Activated naive CD4-positive, alpha-beta T cell treated with anti-CD3 and anti-CD28 coated beads, Interleukin-2, amount 10 ng/mL, durations not matched to agents 7 days and 5 days (primary cell): ENCODE results near the gene WDFY4.

Experiments used
- CTCF ChIA-PET: fragments of 350-600 bp; sonication (Branson Sonifier 250); formaldehyde crosslinking; loops from one replicate; lab custom pipeline; 2021; ENCODE audit warnings: antibody characterized with exemption; lab: Charles Lee
- DNase-seq: peaks from one replicate; pipeline ENCODE4 v3.0.0-alpha.2; 2020
- H3K27ac Mint-ChIP-seq: one replicate; pipeline ENCODE4 v1.8.0; 2021; ENCODE audit warnings: mild to moderate bottlenecking, moderate library complexity, mixed read lengths
- H3K27me3 Mint-ChIP-seq: one replicate; pipeline ENCODE4 v1.8.0; 2021; ENCODE audit warnings: mild to moderate bottlenecking, mixed read lengths
- H3K36me3 Mint-ChIP-seq: one replicate; pipeline ENCODE4 v1.8.0; 2021; ENCODE audit warnings: mixed read lengths
- H3K4me1 Mint-ChIP-seq: one replicate; pipeline ENCODE4 v1.8.0; 2021; ENCODE audit warnings: mixed read lengths
- H3K4me3 Mint-ChIP-seq: one replicate; pipeline ENCODE4 v1.8.0; 2021; ENCODE audit warnings: mild to moderate bottlenecking, moderate library complexity, mixed read lengths
- H3K9me3 Mint-ChIP-seq: one replicate; pipeline ENCODE4 v1.8.0; 2021; ENCODE audit warnings: mixed read lengths

WDFY4 gene

DNA sequence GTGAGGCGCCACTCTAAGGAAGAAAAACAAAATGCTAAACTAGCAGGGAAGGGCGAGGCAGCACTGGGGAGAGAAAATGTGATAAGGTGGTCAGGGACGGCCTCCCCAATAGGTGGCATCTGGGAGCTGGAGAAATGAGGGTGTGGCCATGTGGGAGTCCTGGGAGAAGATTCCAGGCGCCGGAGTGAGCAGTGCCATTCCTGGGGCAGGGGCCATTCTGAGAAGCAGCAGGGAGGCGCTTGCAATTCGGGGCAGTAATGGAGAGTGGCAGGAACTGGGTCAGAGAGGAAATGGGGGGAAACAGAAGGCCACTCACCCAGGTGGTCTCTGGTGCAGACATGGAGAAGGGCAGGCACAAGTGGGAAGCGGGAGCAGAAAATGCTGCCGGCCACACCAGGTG is 316.7 kb downstream of the WDFY4 start:
- no peak for DNase-seq
- Mint-ChIP-seq H3K4me3 (no peak overlapping the region), H3K27ac (no peak overlapping the region), H3K9me3 (no peaks in the 10 kb centered on the region), H3K4me1 (no peaks in the 10 kb centered on the region), H3K36me3 (no peaks in the 10 kb centered on the region), H3K27me3 (peaks cover 3% of the 10 kb centered on the region)
- CTCF ChIA-PET, result no interaction called here

DNA sequence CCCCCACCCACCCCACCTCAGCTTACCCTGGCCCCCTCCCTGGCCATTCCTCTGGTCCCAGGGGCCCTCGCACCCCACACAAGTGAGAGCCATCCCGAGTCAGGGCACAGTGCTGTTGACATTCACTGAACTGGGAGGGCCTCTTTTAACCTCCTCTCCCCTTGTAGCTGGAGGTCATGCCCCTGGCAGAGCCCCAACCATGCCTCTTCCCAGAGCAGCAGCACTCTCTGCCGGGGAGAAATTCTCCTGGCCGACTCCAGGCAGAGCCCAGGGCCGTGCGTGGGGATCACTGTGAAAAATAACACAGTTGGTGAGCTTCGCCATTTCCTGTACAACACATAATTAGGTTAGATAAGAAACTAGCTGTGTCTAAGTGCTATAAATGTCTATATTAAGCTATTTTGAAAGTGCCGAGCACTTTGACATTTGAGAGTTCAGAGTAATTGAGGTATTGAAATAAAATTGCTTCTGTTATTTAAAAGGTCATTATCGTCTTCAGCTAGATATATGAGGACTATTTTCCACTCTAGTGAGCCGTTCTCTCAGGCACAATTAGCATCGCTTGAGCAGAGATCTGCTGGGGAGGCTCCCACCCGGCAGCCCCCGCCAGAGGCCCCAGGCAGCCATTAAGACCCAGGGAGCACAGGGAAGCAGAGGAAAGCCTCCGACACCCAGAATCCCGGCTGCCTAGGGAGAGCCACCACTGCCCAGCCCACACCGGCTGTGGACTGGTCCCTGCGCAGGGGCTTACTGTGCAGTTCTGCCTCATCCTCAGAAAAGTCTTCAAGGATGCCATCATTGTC is 317.4 kb downstream of the WDFY4 start:
- H3K4me3 Mint-ChIP-seq, result no peak overlapping the region
- peaks cover 3% of the 10 kb centered on the region for H3K27me3 Mint-ChIP-seq
- DNase-seq, result no peak
- H3K9me3 Mint-ChIP-seq, result no peaks in the 10 kb centered on the region
- H3K27ac Mint-ChIP-seq, result no peak overlapping the region
- H3K36me3 Mint-ChIP-seq, result no peaks in the 10 kb centered on the region
- no peaks in the 10 kb centered on the region for H3K4me1 Mint-ChIP-seq
- CTCF ChIA-PET, result interaction anchor here (0.6 to 1.4 kb wide), 2 partner anchors 20 to 344 kb away, joined by 3 read pairs; no protein-coding TSS in a partner anchor

GRCh38 chr10:49005270-49005669 is 320.6 kb downstream of the WDFY4 start:
- Mint-ChIP-seq H3K9me3 (no peaks in the 10 kb centered on the region), H3K27me3 (no peaks in the 10 kb centered on the region), H3K4me3 (no peak overlapping the region), H3K36me3 (no peaks in the 10 kb centered on the region), H3K27ac (no peak overlapping the region), H3K4me1 (no peaks in the 10 kb centered on the region)
- CTCF ChIA-PET, result no interaction called here
- no peak for DNase-seq

- Mint-ChIP-seq H3K27ac (no peak overlapping the region), H3K4me1 (no peaks in the 10 kb centered on the region), H3K27me3 (no peaks in the 10 kb centered on the region), H3K9me3 (no peaks in the 10 kb centered on the region), H3K36me3 (no peaks in the 10 kb centered on the region), H3K4me3 (no peak overlapping the region)
- CTCF ChIA-PET, result interaction anchor here (0.6 kb wide), 1 partner anchor 53 kb away, joined by 3 read pairs; no protein-coding TSS in a partner anchor
- no peak for DNase-seq
Observed at GRCh38 chr10:49007129-49007528, 322.5 kb downstream of the WDFY4 start.

- DNase-seq, result no peak
- Mint-ChIP-seq H3K27ac (no peak overlapping the region), H3K36me3 (no peaks in the 10 kb centered on the region), H3K27me3 (peaks cover 5% of the 10 kb centered on the region), H3K9me3 (no peaks in the 10 kb centered on the region), H3K4me3 (no peak overlapping the region), H3K4me1 (no peaks in the 10 kb centered on the region)
- CTCF ChIA-PET, result no interaction called here
Observed at GRCh38 chr10:49008091-49008490, 323.4 kb downstream of the WDFY4 start.

DNA sequence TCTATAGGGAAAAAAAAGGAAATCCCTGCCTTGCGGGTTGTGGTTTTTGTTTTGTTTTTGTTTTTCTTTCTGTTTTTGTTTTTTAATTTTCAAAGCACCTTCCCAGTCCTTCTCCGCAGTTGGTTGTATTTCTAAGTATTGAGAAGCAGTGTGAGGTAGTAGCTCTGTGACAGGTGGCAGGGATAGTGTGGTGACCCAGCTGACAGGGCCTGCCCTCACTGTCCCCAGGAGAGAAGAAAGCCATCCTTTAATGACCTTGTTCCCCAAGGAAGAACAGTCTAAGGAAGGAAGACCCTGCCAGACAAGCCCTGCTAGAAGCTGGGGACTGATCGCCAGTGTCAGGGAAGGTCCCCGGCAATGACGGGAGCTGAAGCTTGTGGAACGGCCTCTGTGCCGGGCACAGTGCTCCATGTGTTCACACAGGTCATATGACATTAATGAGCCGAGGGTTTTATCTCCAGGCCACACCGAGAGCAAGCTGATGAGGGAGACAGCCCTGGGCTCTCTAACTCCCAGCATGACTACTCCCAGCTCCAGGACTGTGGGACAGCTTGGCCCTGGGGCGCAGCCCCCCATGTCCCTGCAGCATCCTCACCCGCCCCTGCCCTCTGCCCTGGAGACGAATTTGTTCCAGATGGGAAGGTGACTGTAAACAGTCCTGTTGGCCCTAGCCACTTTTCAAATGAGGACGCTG is 324.0 kb downstream of the WDFY4 start:
- H3K36me3 Mint-ChIP-seq, result no peaks in the 10 kb centered on the region
- H3K27me3 Mint-ChIP-seq, result peaks cover 8% of the 10 kb centered on the region
- no peak for DNase-seq
- H3K4me3 Mint-ChIP-seq, result no peak overlapping the region
- H3K9me3 Mint-ChIP-seq, result no peaks in the 10 kb centered on the region
- no peaks in the 10 kb centered on the region for H3K4me1 Mint-ChIP-seq
- H3K27ac Mint-ChIP-seq, result no peak overlapping the region
- CTCF ChIA-PET, result no interaction called here

GRCh38 chr10:49009199-49009979 is 324.7 kb downstream of the WDFY4 start:
- Mint-ChIP-seq H3K4me1 (no peaks in the 10 kb centered on the region), H3K36me3 (no peaks in the 10 kb centered on the region), H3K4me3 (no peak overlapping the region), H3K9me3 (no peaks in the 10 kb centered on the region), H3K27ac (no peak overlapping the region), H3K27me3 (peaks cover 8% of the 10 kb centered on the region)
- CTCF ChIA-PET, result no interaction called here
- no peak for DNase-seq

- Mint-ChIP-seq H3K36me3 (no peaks in the 10 kb centered on the region), H3K4me3 (no peak overlapping the region), H3K27me3 (peaks cover 13% of the 10 kb centered on the region), H3K4me1 (no peaks in the 10 kb centered on the region), H3K27ac (no peak overlapping the region), H3K9me3 (no peaks in the 10 kb centered on the region)
- DNase-seq, result no peak
- CTCF ChIA-PET, result no interaction called here
Observed at GRCh38 chr10:49010295-49010694, 325.6 kb downstream of the WDFY4 start.

DNA sequence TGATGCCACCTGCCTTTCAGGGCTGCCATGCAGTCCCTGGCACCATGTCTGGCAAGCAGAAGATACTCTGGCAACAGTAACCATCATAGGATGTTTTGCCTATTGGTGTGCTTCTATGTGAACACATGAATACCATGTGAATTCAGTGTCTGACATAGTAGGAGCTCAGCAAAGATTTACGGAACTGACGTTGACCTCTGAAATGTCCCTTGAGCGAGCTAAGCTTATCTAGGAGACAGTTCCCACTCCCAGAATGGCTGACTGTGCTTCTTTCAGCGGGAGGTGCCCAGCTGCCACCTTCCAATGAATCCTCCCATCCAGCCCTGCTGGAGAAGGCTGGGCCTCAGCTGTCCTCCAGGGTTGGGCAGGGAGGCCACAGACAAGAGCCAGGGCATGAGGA is 326.2 kb downstream of the WDFY4 start:
- Mint-ChIP-seq H3K4me3 (no peak overlapping the region), H3K27me3 (peaks cover 17% of the 10 kb centered on the region), H3K9me3 (no peaks in the 10 kb centered on the region), H3K27ac (no peak overlapping the region), H3K36me3 (no peaks in the 10 kb centered on the region), H3K4me1 (no peaks in the 10 kb centered on the region)
- no peak for DNase-seq
- CTCF ChIA-PET, result no interaction called here

- Mint-ChIP-seq H3K27ac (no peak overlapping the region), H3K4me3 (no peak overlapping the region), H3K9me3 (no peaks in the 10 kb centered on the region), H3K36me3 (no peaks in the 10 kb centered on the region), H3K4me1 (no peaks in the 10 kb centered on the region), H3K27me3 (peaks cover 17% of the 10 kb centered on the region)
- DNase-seq, result no peak
- CTCF ChIA-PET, result no interaction called here
Observed at GRCh38 chr10:49011756-49012155, 327.1 kb downstream of the WDFY4 start.

DNA sequence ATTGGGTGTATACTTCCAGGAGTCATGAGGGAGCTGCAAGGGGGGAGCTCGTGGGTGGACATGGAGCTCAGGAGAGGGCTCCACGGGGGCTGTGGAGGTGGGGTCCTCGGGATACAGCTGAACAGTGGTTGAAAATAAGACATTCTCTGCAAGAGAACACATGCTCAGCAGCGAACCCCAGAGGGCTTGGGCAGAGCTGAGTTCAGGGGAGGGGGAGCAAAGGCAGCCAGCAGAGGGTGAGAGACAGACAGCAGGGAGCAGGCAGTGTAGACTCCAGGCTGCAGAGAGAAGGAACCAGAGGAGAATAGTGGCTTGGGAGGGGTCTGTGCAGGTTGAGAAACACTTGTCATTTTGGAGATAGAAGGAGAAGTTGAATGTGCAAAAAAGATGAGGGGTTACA is 327.9 kb downstream of the WDFY4 start:
- Mint-ChIP-seq H3K9me3 (no peaks in the 10 kb centered on the region), H3K4me1 (no peaks in the 10 kb centered on the region), H3K4me3 (no peak overlapping the region), H3K27me3 (peaks cover 17% of the 10 kb centered on the region), H3K27ac (no peak overlapping the region), H3K36me3 (no peaks in the 10 kb centered on the region)
- no peak for DNase-seq
- CTCF ChIA-PET, result no interaction called here

- Mint-ChIP-seq H3K27me3 (peaks cover 17% of the 10 kb centered on the region), H3K9me3 (no peaks in the 10 kb centered on the region), H3K4me1 (no peaks in the 10 kb centered on the region), H3K4me3 (no peak overlapping the region), H3K36me3 (no peaks in the 10 kb centered on the region), H3K27ac (no peak overlapping the region)
- no peak for DNase-seq
- CTCF ChIA-PET, result no interaction called here
Observed at GRCh38 chr10:49015700-49016099, 331.0 kb downstream of the WDFY4 start.

- Mint-ChIP-seq H3K4me1 (no peaks in the 10 kb centered on the region), H3K27ac (no peak overlapping the region), H3K36me3 (no peaks in the 10 kb centered on the region), H3K4me3 (no peak overlapping the region), H3K27me3 (no peaks in the 10 kb centered on the region), H3K9me3 (no peaks in the 10 kb centered on the region)
- DNase-seq, result no peak
- CTCF ChIA-PET, result no interaction called here
Observed at GRCh38 chr10:49021685-49022084, 337.0 kb downstream of the WDFY4 start.

- no peaks in the 10 kb centered on the region for H3K4me1 Mint-ChIP-seq
- H3K27ac Mint-ChIP-seq, result no peak overlapping the region
- no peaks in the 10 kb centered on the region for H3K9me3 Mint-ChIP-seq
- no peak overlapping the region for H3K4me3 Mint-ChIP-seq
- CTCF ChIA-PET, result no interaction called here
- H3K36me3 Mint-ChIP-seq, result no peaks in the 10 kb centered on the region
- H3K27me3 Mint-ChIP-seq, result no peaks in the 10 kb centered on the region
- no peak for DNase-seq
Observed at GRCh38 chr10:49023071-49023470, 338.4 kb downstream of the WDFY4 start.
